ENCODE data around the gene VDAC1. TPM values are rescaled to one million over a fixed set of nuclear protein-coding genes. Genes with fewer than 3 reads are reported as not detected.

VDAC1 gene
- total RNA-seq, 1 experiment from 2014 or later, result 395 TPM

DNA sequence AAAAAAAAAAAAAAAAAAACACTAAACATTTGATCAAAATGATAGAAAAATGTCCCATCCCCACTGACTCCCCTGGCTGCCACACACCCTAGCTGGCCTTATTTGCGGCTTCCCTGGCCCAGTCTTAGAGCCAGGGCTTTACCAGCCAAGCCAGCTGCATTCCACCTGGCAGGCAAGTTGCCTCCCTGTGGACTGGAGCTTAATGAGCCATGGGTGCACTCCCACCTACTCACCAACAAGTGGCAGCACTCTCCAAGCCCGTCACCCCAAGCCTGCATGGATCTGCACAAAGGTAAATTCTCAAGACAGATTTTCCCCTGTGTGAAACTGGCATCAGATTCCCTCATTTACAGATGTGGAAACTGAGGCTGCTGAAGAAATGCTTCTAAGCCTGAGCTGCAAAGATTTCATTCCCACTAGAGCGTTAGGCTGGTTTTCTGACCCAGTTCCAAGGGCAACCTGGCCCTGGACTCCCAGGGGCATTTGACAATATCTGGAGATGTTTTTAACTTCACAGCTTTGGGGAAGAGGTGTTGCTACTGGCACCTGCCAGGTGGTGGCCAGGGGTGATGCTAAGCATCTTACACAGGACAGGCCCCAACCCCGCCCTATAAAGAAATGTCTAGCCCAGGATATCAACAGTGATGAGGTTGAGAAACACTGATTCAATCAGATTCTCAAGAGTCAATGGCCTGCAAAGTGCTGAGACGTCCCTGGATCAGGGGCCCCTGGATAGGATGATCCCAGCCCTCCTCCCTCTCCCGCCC, 21.9 kb upstream of the VDAC1 start:
- Histone ChIP-seq H3K4me1 (ENCODE audit: control insufficient read depth, insufficient read depth, low read length) (no peaks in the 10 kb centered on the region), H3K27ac (ENCODE audit: low read length) (peak overlapping the region; percentile 64)

DNA sequence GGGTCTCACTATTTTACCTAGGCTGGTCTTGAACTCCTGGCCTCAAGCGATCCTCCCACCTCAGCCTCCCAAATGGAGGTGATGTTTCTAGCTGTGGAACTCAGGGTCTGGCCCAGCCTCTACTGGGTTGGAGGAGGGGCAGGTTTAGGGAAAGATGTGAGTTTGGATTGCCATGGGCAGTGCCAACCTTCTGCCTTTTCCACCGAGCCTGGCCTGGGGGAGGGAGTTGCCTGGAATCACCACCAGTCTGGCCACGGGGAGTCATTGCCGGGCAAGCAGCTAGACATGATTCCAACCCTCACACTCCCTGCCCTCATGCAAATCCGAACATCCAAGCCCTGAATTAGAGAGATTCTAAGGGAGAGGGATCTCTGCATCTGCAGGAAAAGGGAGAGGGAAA, 21.0 kb upstream of the VDAC1 start:
- H3K4me3 ChIP-seq (ENCODE audit: low read depth in 2 of 2, low read length in 2 of 2), result no peak overlapping the region
- no peaks in the 10 kb centered on the region for H3K4me1 ChIP-seq (ENCODE audit: control insufficient read depth, insufficient read depth, low read length)
- no TSS peak for BruUV-seq (replicated peaks)
- no peaks in the 10 kb centered on the region for H3K36me3 ChIP-seq (ENCODE audit: control insufficient read depth, insufficient read depth, low read length)
- no peaks in the 10 kb centered on the region for H3K9me3 ChIP-seq (ENCODE audit: control insufficient read depth, insufficient read depth, low read depth, low read length)
- POLR2A ChIA-PET, result no interaction called here
- DNase-seq (ENCODE audit: low read depth, low spot score), result no peak
- CTCF ChIA-PET, result interaction anchor here (1.2 to 2.0 kb wide), 2 partner anchors 13 to 264 kb away, joined by 5 to 14 read pairs; no protein-coding TSS in a partner anchor
- TF ChIP-seq, protein P1, sequence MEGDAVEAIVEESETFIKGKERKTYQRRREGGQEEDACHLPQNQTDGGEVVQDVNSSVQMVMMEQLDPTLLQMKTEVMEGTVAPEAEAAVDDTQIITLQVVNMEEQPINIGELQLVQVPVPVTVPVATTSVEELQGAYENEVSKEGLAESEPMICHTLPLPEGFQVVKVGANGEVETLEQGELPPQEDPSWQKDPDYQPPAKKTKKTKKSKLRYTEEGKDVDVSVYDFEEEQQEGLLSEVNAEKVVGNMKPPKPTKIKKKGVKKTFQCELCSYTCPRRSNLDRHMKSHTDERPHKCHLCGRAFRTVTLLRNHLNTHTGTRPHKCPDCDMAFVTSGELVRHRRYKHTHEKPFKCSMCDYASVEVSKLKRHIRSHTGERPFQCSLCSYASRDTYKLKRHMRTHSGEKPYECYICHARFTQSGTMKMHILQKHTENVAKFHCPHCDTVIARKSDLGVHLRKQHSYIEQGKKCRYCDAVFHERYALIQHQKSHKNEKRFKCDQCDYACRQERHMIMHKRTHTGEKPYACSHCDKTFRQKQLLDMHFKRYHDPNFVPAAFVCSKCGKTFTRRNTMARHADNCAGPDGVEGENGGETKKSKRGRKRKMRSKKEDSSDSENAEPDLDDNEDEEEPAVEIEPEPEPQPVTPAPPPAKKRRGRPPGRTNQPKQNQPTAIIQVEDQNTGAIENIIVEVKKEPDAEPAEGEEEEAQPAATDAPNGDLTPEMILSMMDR (IDR thresholded peaks at IDR 0.05), result no peak
- TF ChIP-seq TCF7L2 (IDR thresholded peaks at IDR 0.05; ENCODE audit: low read depth, low read length) (no peak), SIN3A (IDR thresholded peaks at IDR 0.05; ENCODE audit: borderline replicate concordance, insufficient read depth, low read depth, low read length) (no peak), POLR2AphosphoS5 (IDR thresholded peaks at IDR 0.05; ENCODE audit: low read depth, low read length) (no peak)
- TF ChIP-seq, protein P2, sequence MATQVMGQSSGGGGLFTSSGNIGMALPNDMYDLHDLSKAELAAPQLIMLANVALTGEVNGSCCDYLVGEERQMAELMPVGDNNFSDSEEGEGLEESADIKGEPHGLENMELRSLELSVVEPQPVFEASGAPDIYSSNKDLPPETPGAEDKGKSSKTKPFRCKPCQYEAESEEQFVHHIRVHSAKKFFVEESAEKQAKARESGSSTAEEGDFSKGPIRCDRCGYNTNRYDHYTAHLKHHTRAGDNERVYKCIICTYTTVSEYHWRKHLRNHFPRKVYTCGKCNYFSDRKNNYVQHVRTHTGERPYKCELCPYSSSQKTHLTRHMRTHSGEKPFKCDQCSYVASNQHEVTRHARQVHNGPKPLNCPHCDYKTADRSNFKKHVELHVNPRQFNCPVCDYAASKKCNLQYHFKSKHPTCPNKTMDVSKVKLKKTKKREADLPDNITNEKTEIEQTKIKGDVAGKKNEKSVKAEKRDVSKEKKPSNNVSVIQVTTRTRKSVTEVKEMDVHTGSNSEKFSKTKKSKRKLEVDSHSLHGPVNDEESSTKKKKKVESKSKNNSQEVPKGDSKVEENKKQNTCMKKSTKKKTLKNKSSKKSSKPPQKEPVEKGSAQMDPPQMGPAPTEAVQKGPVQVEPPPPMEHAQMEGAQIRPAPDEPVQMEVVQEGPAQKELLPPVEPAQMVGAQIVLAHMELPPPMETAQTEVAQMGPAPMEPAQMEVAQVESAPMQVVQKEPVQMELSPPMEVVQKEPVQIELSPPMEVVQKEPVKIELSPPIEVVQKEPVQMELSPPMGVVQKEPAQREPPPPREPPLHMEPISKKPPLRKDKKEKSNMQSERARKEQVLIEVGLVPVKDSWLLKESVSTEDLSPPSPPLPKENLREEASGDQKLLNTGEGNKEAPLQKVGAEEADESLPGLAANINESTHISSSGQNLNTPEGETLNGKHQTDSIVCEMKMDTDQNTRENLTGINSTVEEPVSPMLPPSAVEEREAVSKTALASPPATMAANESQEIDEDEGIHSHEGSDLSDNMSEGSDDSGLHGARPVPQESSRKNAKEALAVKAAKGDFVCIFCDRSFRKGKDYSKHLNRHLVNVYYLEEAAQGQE (IDR thresholded peaks at IDR 0.05; ENCODE audit: insufficient read depth in 1 of 2, low read depth in 2 of 2, low read length in 1 of 2), result no peak
- in situ Hi-C loops (cut with HindIII; ENCODE audit: low pct_unique_long_range_greater_than_20kb, low sequenced_read_pairs), result no loop called here
- no peaks in the 10 kb centered on the region for H3K27me3 ChIP-seq (ENCODE audit: control insufficient read depth, insufficient read depth, low read length)
- intact Hi-C loops (cut with micrococcal nuclease; ENCODE audit: unreplicated experiment), result no loop called here
- ATAC-seq, result no peak
- peak overlapping the region; percentile 49; the same call in 1 of the 2 replicates for H3K27ac ChIP-seq (ENCODE audit: low read length)

More for the DNA sequence above, 21.9 kb upstream of the VDAC1 start:
- no TSS peak for BruUV-seq (replicated peaks)
- CTCF ChIA-PET, result interaction anchor here (0.5 to 2.0 kb wide), 10 partner anchors 12 to 424 kb away, joined by 3 to 14 read pairs (median 4); partner anchors contain the start of gene TCF7
- intact Hi-C loops (cut with micrococcal nuclease; ENCODE audit: unreplicated experiment), result no loop called here
- H3K36me3 ChIP-seq (ENCODE audit: control insufficient read depth, insufficient read depth, low read length), result no peaks in the 10 kb centered on the region
- in situ Hi-C loops (cut with HindIII; ENCODE audit: low pct_unique_long_range_greater_than_20kb, low sequenced_read_pairs), result no loop called here
- DNase-seq (ENCODE audit: low read depth, low spot score), result peak; percentile 53
- H3K4me3 ChIP-seq (ENCODE audit: low read depth in 2 of 2, low read length in 2 of 2), result no peak overlapping the region
- TF ChIP-seq SIN3A (IDR thresholded peaks at IDR 0.05; ENCODE audit: borderline replicate concordance, insufficient read depth, low read depth, low read length), result no peak
- TF ChIP-seq, protein P1 (IDR thresholded peaks at IDR 0.05), result peak; percentile 83
- POLR2A ChIA-PET, result no interaction called here
- H3K27me3 ChIP-seq (ENCODE audit: control insufficient read depth, insufficient read depth, low read length), result no peaks in the 10 kb centered on the region
- no peaks in the 10 kb centered on the region for H3K9me3 ChIP-seq (ENCODE audit: control insufficient read depth, insufficient read depth, low read depth, low read length)
- ATAC-seq, result peak; percentile 93
